HEK293T (cell line): ENCODE results near the gene ONECUT1.

Source experiments
- FOXM1 ChIP-seq: fragments of 450-650 bp; IDR thresholded peaks from 2 replicates; pipeline ENCODE4 v1.6.1; 2017; ENCODE audit warnings: mild to moderate bottlenecking, borderline replicate concordance
- LEF1 ChIP-seq: fragments of 450-650 bp; IDR thresholded peaks from 2 replicates; pipeline ENCODE4 v1.6.1; 2017; ENCODE audit warnings: mild to moderate bottlenecking, borderline replicate concordance
- SUZ12 ChIP-seq: fragments of 450-650 bp; IDR thresholded peaks from 2 replicates; pipeline ENCODE4 v1.6.1; 2016; ENCODE audit warnings: mild to moderate bottlenecking

DNA sequence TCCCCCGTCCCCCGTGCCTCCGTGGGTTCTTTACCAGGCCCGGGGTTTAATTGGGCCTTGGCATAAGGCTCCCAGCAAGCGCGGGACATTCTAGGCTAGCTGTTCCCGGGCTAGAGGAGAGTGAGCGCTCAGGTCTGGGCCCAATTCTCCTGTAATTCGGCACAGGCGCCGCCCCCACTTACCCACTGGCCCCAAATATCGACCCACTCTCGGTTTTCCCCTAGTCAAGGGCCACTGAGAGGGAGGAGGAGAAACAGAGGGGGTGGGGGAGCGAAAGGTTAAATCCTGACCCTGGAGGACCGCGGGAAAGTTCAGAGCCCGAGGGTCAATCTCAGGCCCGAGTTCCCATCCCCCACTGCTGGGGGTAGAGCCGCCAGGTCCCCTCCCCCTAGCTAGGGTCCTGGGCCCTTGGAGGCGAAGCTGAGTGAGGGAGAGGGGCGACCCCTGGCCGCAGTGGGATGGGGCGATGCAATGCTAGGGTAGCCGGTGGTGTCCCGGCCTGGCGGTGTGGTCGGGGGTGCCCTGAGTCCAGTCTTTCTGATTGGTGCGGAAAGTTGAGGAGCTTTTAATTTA, 8.5 kb upstream of the ONECUT1 start:
- TF ChIP-seq SUZ12 (no peak), FOXM1 (no peak), LEF1 (no peak)
